ENCODE results near the gene EMX2.

The EMX2 gene

DNA sequence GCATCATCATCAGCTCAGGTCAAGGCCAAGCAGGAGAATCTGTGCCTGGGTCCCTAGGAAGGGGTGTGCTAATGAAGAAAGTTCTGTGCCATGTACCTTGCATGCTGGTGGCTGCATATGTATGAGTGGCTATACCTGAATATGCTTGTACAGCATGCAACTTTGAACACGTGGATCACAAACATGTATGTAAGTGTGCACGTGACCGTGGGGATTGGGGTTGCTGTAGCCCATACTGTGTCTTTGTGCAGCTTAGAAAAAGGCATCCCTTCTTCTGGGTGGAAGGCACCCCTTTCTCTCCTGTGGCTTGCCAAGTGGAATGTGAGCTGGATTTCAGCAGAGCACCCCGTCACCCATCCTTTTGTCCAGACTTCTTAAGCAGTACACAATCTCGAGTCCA, 13.8 kb downstream of the EMX2 start:
- no peak overlapping the region for H3K4me3 ChIP-seq (replicated peaks; ENCODE audit: low read depth, low read length)
- TF ChIP-seq, protein P1, sequence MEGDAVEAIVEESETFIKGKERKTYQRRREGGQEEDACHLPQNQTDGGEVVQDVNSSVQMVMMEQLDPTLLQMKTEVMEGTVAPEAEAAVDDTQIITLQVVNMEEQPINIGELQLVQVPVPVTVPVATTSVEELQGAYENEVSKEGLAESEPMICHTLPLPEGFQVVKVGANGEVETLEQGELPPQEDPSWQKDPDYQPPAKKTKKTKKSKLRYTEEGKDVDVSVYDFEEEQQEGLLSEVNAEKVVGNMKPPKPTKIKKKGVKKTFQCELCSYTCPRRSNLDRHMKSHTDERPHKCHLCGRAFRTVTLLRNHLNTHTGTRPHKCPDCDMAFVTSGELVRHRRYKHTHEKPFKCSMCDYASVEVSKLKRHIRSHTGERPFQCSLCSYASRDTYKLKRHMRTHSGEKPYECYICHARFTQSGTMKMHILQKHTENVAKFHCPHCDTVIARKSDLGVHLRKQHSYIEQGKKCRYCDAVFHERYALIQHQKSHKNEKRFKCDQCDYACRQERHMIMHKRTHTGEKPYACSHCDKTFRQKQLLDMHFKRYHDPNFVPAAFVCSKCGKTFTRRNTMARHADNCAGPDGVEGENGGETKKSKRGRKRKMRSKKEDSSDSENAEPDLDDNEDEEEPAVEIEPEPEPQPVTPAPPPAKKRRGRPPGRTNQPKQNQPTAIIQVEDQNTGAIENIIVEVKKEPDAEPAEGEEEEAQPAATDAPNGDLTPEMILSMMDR (IDR thresholded peaks at IDR 0.05; ENCODE audit: low read depth, low read length, missing control alignments), result no peak
- DNase-seq (ENCODE audit: extremely low read depth, low read depth), result no peak

DNA sequence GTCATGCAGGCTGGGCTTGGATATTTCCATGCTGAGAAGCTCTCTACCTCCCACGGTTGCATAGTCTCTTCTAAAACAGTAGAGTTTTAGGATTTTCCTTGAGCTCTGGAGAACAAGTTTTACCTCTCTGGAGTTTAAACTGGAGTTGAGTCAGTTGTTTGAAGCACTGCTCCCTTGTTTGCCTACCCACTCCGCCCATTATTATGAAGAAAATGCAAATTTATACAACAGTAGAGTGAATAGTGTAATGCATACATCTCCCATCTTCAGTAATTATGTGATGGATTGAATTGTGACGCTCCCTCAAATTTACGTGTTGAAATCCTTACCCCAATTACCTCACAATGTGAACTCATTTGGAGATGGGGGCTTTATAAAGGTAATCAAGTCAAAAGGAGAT, 17.2 kb downstream of the EMX2 start:
- no peak overlapping the region for H3K4me3 ChIP-seq (replicated peaks; ENCODE audit: low read depth, low read length)
- TF ChIP-seq, protein P1 (IDR thresholded peaks at IDR 0.05; ENCODE audit: low read depth, low read length, missing control alignments), result no peak
- no peak for DNase-seq (ENCODE audit: extremely low read depth, low read depth)

- DNase-seq (ENCODE audit: extremely low read depth, low read depth), result no peak
- no peak overlapping the region for H3K4me3 ChIP-seq (replicated peaks; ENCODE audit: low read depth, low read length)
- TF ChIP-seq, protein P1 (IDR thresholded peaks at IDR 0.05; ENCODE audit: low read depth, low read length, missing control alignments), result no peak
These were observed 18.4 kb downstream of the EMX2 start for GRCh38 chr10:117560942-117561341.

DNA sequence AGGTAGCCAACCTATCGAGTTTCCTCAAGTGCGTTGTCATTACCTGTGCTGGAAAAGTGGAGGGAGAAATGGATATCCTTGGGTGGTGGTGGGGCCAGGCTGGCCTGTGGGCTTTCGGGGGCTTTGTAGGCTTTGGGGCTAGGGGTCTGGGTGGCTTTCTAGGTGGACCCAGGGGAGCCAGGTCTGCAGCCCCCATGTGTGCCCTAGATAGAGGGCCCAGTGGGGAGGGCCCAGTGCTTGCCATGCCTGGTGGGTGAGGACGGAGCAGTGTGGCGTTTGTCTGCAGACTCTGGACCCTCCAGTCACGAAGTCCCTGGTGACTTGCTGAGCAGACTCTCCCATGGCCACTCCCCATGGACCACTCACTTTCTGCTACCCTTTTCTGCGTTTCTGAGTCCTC, 19.7 kb downstream of the EMX2 start:
- DNase-seq (ENCODE audit: extremely low read depth, low read depth), result no peak

GRCh38 chr10:117562896-117563737, 20.6 kb downstream of the EMX2 start:
- H3K4me3 ChIP-seq (replicated peaks; ENCODE audit: low read depth, low read length), result no peak overlapping the region
- TF ChIP-seq, protein P1 (IDR thresholded peaks at IDR 0.05; ENCODE audit: low read depth, low read length, missing control alignments), result no peak
- no peak for DNase-seq (ENCODE audit: extremely low read depth, low read depth)

More for the DNA sequence above, 19.7 kb downstream of the EMX2 start:
- no peak overlapping the region for H3K4me3 ChIP-seq (replicated peaks; ENCODE audit: low read depth, low read length)
- TF ChIP-seq, protein P1 (IDR thresholded peaks at IDR 0.05; ENCODE audit: low read depth, low read length, missing control alignments), result no peak

DNA sequence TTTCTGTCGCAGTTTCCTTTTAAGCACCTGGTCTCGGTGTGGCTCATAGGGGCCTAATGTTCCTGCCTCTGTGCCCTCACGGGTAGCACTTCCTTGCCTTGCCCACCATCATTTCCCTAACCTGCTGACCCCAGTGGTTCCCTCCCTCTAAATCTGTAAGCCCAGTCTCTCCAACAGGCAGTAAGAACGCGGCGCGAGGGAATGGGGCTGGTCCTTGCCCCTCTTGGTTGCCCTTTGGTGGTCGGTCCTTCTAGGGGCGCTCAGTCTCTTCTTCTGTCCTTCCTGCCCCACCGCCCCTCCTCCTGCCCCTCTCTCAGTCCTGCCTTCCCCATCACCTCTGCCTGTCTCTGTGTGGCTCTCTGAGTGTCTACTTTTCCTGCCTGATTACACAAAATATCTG, 21.2 kb downstream of the EMX2 start:
- TF ChIP-seq, protein P1 (IDR thresholded peaks at IDR 0.05; ENCODE audit: low read depth, low read length, missing control alignments), result no peak
- H3K4me3 ChIP-seq (replicated peaks; ENCODE audit: low read depth, low read length), result no peak overlapping the region
- DNase-seq (ENCODE audit: extremely low read depth, low read depth), result no peak
